Kidney epithelial cell (primary cell): ENCODE results near the gene KLF2. TPM values are rescaled to one million over a fixed set of nuclear protein-coding genes. Genes with fewer than 3 reads are reported as not detected.

ENCODE experiments used
- DNase-seq: peaks from one replicate; pipeline ENCODE4 v3.0.0-alpha.2; 2010; ENCODE audit warnings: low read depth
- H3K27me3 ChIP-seq: 2 replicates; pipeline ENCODE4 v1.6.0; 2011; ENCODE audit warnings: low read length; ENCODE audit not compliant: control insufficient read depth, insufficient read depth
- H3K36me3 ChIP-seq: 2 replicates; pipeline ENCODE4 v1.5.1; 2011; ENCODE audit warnings: low read length; ENCODE audit not compliant: control insufficient read depth, insufficient read depth
- H3K4me3 ChIP-seq: 2 replicates; pipeline ENCODE4 v1.5.1; 2011; ENCODE audit warnings: low read depth, mild to moderate bottlenecking, control low read depth, low read length
- total RNA-seq: library from RNA; depleted of rRNA; stranded (reverse); fragments of >200 nt; gene quantifications from 2 replicates; pipeline ENCODE4 v1.2.3, GENCODE V29; 2015
- TF ChIP-seq, protein P1 (sequence below): IDR thresholded peaks from 2 replicates; pipeline ENCODE4 v1.5.1; 2011; ENCODE audit warnings: mild to moderate bottlenecking, moderate library complexity, low read length, control low read depth, inconsistent platforms; ENCODE audit not compliant: insufficient read depth, poor library complexity, severe bottlenecking

KLF2 gene
- total RNA-seq, 1 donor from 2014 or later: 0.67 TPM

DNA sequence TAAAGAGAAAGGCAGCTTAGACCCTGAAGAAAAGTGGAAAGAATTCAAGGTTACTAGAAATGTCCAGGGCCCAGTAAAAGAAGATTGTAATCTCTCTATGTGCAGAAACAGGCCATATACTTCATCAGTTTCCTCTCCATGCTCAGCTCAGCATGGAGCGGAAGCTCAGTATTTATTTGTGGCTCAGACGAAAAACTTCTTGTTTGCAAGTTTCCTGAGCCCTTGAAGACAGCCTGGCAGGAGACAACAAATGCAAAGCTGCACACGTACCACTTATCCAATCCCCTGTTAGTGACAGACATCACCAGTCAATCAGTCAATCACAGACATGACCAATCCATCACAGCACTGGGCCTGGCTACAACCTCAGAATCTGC lies 8.1 kb upstream of the KLF2 start:
- TF ChIP-seq, protein P1, sequence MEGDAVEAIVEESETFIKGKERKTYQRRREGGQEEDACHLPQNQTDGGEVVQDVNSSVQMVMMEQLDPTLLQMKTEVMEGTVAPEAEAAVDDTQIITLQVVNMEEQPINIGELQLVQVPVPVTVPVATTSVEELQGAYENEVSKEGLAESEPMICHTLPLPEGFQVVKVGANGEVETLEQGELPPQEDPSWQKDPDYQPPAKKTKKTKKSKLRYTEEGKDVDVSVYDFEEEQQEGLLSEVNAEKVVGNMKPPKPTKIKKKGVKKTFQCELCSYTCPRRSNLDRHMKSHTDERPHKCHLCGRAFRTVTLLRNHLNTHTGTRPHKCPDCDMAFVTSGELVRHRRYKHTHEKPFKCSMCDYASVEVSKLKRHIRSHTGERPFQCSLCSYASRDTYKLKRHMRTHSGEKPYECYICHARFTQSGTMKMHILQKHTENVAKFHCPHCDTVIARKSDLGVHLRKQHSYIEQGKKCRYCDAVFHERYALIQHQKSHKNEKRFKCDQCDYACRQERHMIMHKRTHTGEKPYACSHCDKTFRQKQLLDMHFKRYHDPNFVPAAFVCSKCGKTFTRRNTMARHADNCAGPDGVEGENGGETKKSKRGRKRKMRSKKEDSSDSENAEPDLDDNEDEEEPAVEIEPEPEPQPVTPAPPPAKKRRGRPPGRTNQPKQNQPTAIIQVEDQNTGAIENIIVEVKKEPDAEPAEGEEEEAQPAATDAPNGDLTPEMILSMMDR: no peak
- DNase-seq: no peak
- H3K36me3 ChIP-seq: no peaks in the 10 kb centered on the region
- no peak overlapping the region for H3K4me3 ChIP-seq
- no peaks in the 10 kb centered on the region for H3K27me3 ChIP-seq

DNA sequence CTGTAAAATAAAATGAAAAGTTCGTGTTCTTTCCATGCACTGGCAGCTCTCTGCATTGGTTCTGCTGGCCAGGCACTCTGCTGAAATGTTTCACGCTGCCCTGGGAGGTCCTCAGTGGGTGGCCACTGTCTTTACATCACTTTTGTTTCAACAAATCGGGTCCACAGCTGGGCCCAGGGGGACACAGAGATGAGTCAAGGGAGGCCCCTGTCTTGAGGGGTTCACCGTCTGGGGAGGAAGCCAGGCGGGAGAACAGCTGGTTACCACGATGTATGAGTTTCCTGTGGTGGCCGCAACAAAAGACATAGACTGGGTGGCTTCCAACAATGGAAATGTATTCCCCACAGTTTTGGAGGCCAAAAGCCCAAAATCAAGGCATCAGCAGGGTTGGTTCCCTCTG lies 5.1 kb upstream of the KLF2 start:
- H3K27me3 ChIP-seq: no peaks in the 10 kb centered on the region
- TF ChIP-seq, protein P1: no peak

DNA sequence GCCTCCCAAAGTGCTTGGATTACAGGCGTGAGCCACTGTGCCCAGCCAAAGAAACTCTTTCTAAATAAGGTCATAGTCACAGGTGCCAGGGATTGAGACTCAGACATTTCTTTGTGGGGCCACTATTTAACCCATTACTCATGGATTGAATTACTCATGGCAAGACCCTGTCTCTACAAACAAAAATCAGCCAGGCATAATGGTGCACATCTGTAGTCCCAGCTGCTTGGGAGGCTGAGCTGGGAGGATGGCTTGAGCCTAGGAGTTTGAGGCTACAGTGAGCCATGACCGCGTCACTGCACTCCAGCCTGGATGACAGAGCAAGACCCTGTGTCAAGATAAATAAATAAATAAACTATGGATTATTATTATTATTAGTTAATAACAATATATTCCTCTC lies 3.6 kb upstream of the KLF2 start:
- peaks cover 5% of the 10 kb centered on the region for H3K27me3 ChIP-seq
- no peak for DNase-seq
- no peak overlapping the region for H3K4me3 ChIP-seq
- TF ChIP-seq, protein P1: no peak
- no peaks in the 10 kb centered on the region for H3K36me3 ChIP-seq

More for the DNA sequence above, 5.1 kb upstream of the KLF2 start:
- DNase-seq: no peak
- H3K36me3 ChIP-seq: no peaks in the 10 kb centered on the region
- H3K4me3 ChIP-seq: no peak overlapping the region

DNA sequence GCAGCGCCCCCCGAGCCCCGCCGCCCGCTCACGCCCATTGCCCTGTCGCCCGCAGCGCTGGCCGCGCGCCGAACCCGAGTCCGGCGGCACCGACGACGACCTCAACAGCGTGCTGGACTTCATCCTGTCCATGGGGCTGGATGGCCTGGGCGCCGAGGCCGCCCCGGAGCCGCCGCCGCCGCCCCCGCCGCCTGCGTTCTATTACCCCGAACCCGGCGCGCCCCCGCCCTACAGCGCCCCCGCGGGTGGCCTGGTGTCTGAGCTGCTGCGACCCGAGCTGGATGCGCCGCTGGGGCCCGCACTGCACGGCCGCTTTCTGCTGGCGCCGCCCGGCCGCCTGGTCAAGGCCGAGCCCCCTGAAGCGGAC lies 518 bp downstream of the KLF2 start:
- no peaks in the 10 kb centered on the region for H3K36me3 ChIP-seq
- peaks cover 14% of the 10 kb centered on the region for H3K27me3 ChIP-seq
- peak overlapping the region; percentile 51 for H3K4me3 ChIP-seq
- TF ChIP-seq, protein P1: no peak
- no peak for DNase-seq

DNA sequence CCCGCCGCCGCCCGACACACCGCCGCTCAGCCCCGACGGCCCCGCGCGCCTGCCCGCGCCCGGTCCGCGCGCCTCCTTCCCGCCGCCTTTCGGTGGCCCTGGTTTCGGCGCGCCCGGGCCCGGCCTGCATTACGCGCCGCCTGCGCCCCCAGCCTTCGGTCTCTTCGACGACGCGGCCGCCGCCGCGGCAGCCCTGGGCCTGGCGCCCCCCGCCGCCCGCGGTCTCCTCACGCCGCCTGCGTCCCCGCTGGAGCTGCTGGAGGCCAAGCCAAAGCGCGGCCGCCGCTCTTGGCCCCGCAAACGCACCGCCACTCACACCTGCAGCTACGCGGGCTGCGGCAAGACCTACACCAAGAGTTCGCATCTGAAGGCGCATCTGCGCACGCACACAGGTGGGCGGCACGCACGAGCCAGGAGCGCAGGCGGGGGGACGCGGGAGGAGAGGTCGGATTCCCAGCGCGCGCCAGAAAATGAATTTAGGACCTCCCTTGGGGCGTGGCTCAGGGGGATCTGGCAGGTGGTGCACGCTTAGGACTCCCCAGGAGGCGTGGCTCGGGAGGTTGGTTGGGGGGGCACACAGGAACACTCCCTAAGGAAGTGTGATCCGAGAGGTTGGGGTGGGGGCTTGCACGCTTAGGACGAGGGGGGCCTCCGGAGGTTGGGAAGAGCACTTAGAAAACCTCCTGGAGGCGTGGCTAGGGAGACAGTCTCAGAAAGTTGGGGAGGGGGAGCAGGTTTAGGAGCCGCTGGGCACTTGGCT lies 1.2 kb downstream of the KLF2 start:
- H3K27me3 ChIP-seq: peaks cover 14% of the 10 kb centered on the region
- H3K36me3 ChIP-seq: no peaks in the 10 kb centered on the region
- TF ChIP-seq, protein P1: no peak
- peak overlapping the region; percentile 29 for H3K4me3 ChIP-seq
- DNase-seq: no peak

DNA sequence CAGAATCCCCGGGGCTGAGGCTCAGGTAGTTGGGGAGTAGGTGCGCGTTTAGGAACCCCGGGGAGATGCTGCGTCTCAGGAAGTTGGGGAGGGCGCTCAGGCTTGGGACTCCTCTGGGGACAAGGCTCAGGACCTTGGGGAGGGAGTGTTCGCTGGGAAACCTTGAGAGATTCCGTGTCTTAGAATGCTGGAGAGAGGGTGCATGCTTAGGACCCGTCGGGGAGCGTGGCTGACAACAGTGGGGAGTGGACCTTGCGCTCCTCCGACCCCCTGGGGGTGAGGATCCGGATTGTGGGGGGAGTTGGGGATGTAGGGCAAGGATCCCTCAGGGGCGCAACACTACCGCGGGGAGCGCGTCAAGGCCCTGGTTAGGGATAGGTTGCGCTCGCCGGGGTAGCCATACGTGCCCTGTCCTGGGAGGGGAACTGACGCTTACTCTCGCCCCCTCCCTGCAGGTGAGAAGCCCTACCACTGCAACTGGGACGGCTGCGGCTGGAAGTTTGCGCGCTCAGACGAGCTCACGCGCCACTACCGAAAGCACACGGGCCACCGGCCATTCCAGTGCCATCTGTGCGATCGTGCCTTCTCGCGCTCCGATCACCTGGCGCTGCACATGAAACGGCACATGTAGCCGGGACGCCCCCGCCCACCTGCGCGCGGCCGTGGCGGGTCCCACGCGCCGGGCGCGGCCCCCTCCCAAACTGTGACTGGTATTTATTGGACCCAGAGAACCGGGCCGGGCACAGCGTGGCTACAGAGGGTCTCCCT lies 2.0 kb downstream of the KLF2 start:
- peaks cover 14% of the 10 kb centered on the region for H3K27me3 ChIP-seq
- peak overlapping the region; percentile 29 for H3K4me3 ChIP-seq
- TF ChIP-seq, protein P1: no peak
- H3K36me3 ChIP-seq: no peaks in the 10 kb centered on the region
- no peak for DNase-seq
